Measurements from ENCODE around the gene PPBP. TPM values are rescaled to one million over a fixed set of nuclear protein-coding genes. Genes with fewer than 3 reads are reported as not detected.
"Not testable (repeated sequence)": the region's sequence is repeated elsewhere in the genome, so short reads cannot be mapped to it uniquely, and the experiment has no call there.

Gene PPBP
- total and polyA plus RNA-seq, 5 donors from 2014 or later = 0.29 to 173 TPM; not detected in 3

GRCh38 chr4:73964862-73965611 lies 23.0 kb downstream of the PPBP start:
- H3K4me1 Mint-ChIP-seq = no peaks in the 10 kb centered on the region
- no peaks in the 10 kb centered on the region for H3K36me3 ChIP-seq (ENCODE audit: control insufficient read depth, insufficient read depth, low read length)
- no peak overlapping the region for H3K27ac Mint-ChIP-seq

GRCh38 chr4:73962724-73963123 lies 25.3 kb downstream of the PPBP start:
- DNase-seq (no peak), ATAC-seq (ENCODE audit: low read depth in 2 of 2) (no peak)
- H3K36me3 ChIP-seq (ENCODE audit: control insufficient read depth, insufficient read depth, low read length) = no peaks in the 10 kb centered on the region
- no peak overlapping the region for H3K4me3 Mint-ChIP-seq
- H3K27ac ChIP-seq (ENCODE audit: insufficient read depth, low read length, poor library complexity, severe bottlenecking) = no peak overlapping the region
- no peaks in the 10 kb centered on the region for H3K4me1 Mint-ChIP-seq
- peaks cover 1 to 22% (median 12%) of the 10 kb centered on the region in 7 donors for H3K9me3 Mint-ChIP-seq
- no peaks in the 10 kb centered on the region for H3K36me3 Mint-ChIP-seq
- H3K4me1 ChIP-seq (ENCODE audit: control insufficient read depth, insufficient read depth, low read length, poor library complexity, severe bottlenecking) = no peaks in the 10 kb centered on the region
- H3K27me3 ChIP-seq (ENCODE audit: control insufficient read depth, insufficient read depth, low read length) = no peaks in the 10 kb centered on the region
- H3K27me3 Mint-ChIP-seq = no peaks in the 10 kb centered on the region
- no peak overlapping the region for H3K4me3 ChIP-seq (ENCODE audit: low read depth, low read length)
- H3K27ac Mint-ChIP-seq = no peak overlapping the region
- no peaks in the 10 kb centered on the region for H3K9me3 ChIP-seq (ENCODE audit: control insufficient read depth in 2 of 2, low read length in 2 of 2)

More at GRCh38 chr4:73964862-73965611, 23.0 kb downstream of the PPBP start:
- Histone ChIP-seq H3K4me1 (ENCODE audit: control insufficient read depth, insufficient read depth, low read length, poor library complexity, severe bottlenecking) (no peaks in the 10 kb centered on the region), H3K27ac (ENCODE audit: insufficient read depth, low read length, poor library complexity, severe bottlenecking) (no peak overlapping the region), H3K9me3 (ENCODE audit: control insufficient read depth in 2 of 2, low read length in 2 of 2) (no peaks in the 10 kb centered on the region), H3K4me3 (ENCODE audit: low read depth, low read length) (no peak overlapping the region), H3K27me3 (ENCODE audit: control insufficient read depth, insufficient read depth, low read length) (no peaks in the 10 kb centered on the region)
- Mint-ChIP-seq H3K36me3 (no peaks in the 10 kb centered on the region), H3K27me3 (no peaks in the 10 kb centered on the region), H3K4me3 (no peak overlapping the region), H3K9me3 (peaks cover 1 to 15% (median 6%) of the 10 kb centered on the region in 7 donors)
- DNase-seq (no peak), ATAC-seq (ENCODE audit: low read depth in 2 of 2) (no peak)

- H3K27ac Mint-ChIP-seq; H3K4me3 Mint-ChIP-seq; H3K9me3 ChIP-seq (ENCODE audit: control insufficient read depth in 2 of 2, low read length in 2 of 2); H3K27ac ChIP-seq (ENCODE audit: insufficient read depth, low read length, poor library complexity, severe bottlenecking); H3K36me3 ChIP-seq (ENCODE audit: control insufficient read depth, insufficient read depth, low read length); H3K4me1 ChIP-seq (ENCODE audit: control insufficient read depth, insufficient read depth, low read length, poor library complexity, severe bottlenecking); DNase-seq; H3K36me3 Mint-ChIP-seq; H3K27me3 ChIP-seq (ENCODE audit: control insufficient read depth, insufficient read depth, low read length); H3K4me3 ChIP-seq (ENCODE audit: low read depth, low read length); H3K27me3 Mint-ChIP-seq; ATAC-seq (ENCODE audit: low read depth in 2 of 2); H3K4me1 Mint-ChIP-seq: not testable (repeated sequence)
- H3K9me3 Mint-ChIP-seq = peaks cover 0 to 36% (median 17%) of the 10 kb centered on the region in 7 donors
These were observed 28.9 kb downstream of the PPBP start for GRCh38 chr4:73959041-73959440.

- Mint-ChIP-seq H3K9me3 (peaks cover 1 to 20% (median 6%) of the 10 kb centered on the region in 7 donors), H3K27ac (peak overlapping the region in 1 of 3 donors; percentile 11)
These were observed 35.6 kb downstream of the PPBP start for GRCh38 chr4:73952352-73952751.

GRCh38 chr4:73950376-73950920 lies 37.5 kb downstream of the PPBP start:
- H3K4me3 ChIP-seq (ENCODE audit: low read depth, low read length); H3K27ac ChIP-seq (ENCODE audit: insufficient read depth, low read length, poor library complexity, severe bottlenecking); H3K4me3 Mint-ChIP-seq; H3K4me1 Mint-ChIP-seq; H3K9me3 ChIP-seq (ENCODE audit: control insufficient read depth in 2 of 2, low read length in 2 of 2); H3K27me3 ChIP-seq (ENCODE audit: control insufficient read depth, insufficient read depth, low read length); ATAC-seq (ENCODE audit: low read depth in 2 of 2); H3K4me1 ChIP-seq (ENCODE audit: control insufficient read depth, insufficient read depth, low read length, poor library complexity, severe bottlenecking); H3K36me3 ChIP-seq (ENCODE audit: control insufficient read depth, insufficient read depth, low read length); H3K27ac Mint-ChIP-seq; DNase-seq; H3K36me3 Mint-ChIP-seq: not testable (repeated sequence)
- H3K27me3 Mint-ChIP-seq = peaks cover 10% of the 10 kb centered on the region
- peaks cover 1 to 14% (median 3%) of the 10 kb centered on the region in 7 donors for H3K9me3 Mint-ChIP-seq

More at GRCh38 chr4:73952352-73952751, 35.6 kb downstream of the PPBP start:
- Mint-ChIP-seq H3K4me1 (no peaks in the 10 kb centered on the region), H3K36me3 (no peaks in the 10 kb centered on the region), H3K27me3 (no peaks in the 10 kb centered on the region), H3K4me3 (no peak overlapping the region)
- H3K9me3 ChIP-seq (ENCODE audit: control insufficient read depth in 2 of 2, low read length in 2 of 2) = no peaks in the 10 kb centered on the region
- H3K4me3 ChIP-seq (ENCODE audit: low read depth, low read length) = no peak overlapping the region
- ATAC-seq (ENCODE audit: low read depth in 2 of 2) (no peak), DNase-seq (no peak)
- H3K27me3 ChIP-seq (ENCODE audit: control insufficient read depth, insufficient read depth, low read length) = no peaks in the 10 kb centered on the region
- no peak overlapping the region for H3K27ac ChIP-seq (ENCODE audit: insufficient read depth, low read length, poor library complexity, severe bottlenecking)
- H3K36me3 ChIP-seq (ENCODE audit: control insufficient read depth, insufficient read depth, low read length) = no peaks in the 10 kb centered on the region
- no peaks in the 10 kb centered on the region for H3K4me1 ChIP-seq (ENCODE audit: control insufficient read depth, insufficient read depth, low read length, poor library complexity, severe bottlenecking)

GRCh38 chr4:73948990-73949706 lies 38.8 kb downstream of the PPBP start:
- peaks cover 18% of the 10 kb centered on the region for H3K27me3 Mint-ChIP-seq
- Histone ChIP-seq H3K27me3 (ENCODE audit: control insufficient read depth, insufficient read depth, low read length) (no peaks in the 10 kb centered on the region), H3K4me3 (ENCODE audit: low read depth, low read length) (no peak overlapping the region), H3K36me3 (ENCODE audit: control insufficient read depth, insufficient read depth, low read length) (no peaks in the 10 kb centered on the region), H3K4me1 (ENCODE audit: control insufficient read depth, insufficient read depth, low read length, poor library complexity, severe bottlenecking) (no peaks in the 10 kb centered on the region), H3K9me3 (ENCODE audit: control insufficient read depth in 2 of 2, low read length in 2 of 2) (peaks cover 0 to 4% of the 10 kb centered on the region in 2 experiments), H3K27ac (ENCODE audit: insufficient read depth, low read length, poor library complexity, severe bottlenecking) (no peak overlapping the region)
- H3K4me3 Mint-ChIP-seq = no peak overlapping the region
- no peak for DNase-seq
- no peaks in the 10 kb centered on the region for H3K36me3 Mint-ChIP-seq
- no peaks in the 10 kb centered on the region for H3K4me1 Mint-ChIP-seq
- no peak overlapping the region for H3K27ac Mint-ChIP-seq
- ATAC-seq (ENCODE audit: low read depth in 2 of 2) = no peak
- peaks cover under 1 to 13% (median 3%) of the 10 kb centered on the region in 7 donors for H3K9me3 Mint-ChIP-seq

GRCh38 chr4:73948291-73948690 lies 39.7 kb downstream of the PPBP start:
- ATAC-seq (ENCODE audit: low read depth in 2 of 2) (no peak), DNase-seq (no peak)
- no peaks in the 10 kb centered on the region for H3K36me3 ChIP-seq (ENCODE audit: control insufficient read depth, insufficient read depth, low read length)
- H3K4me1 ChIP-seq (ENCODE audit: control insufficient read depth, insufficient read depth, low read length, poor library complexity, severe bottlenecking) = no peaks in the 10 kb centered on the region
- H3K9me3 ChIP-seq (ENCODE audit: control insufficient read depth in 2 of 2, low read length in 2 of 2) = peaks cover 0 to 4% of the 10 kb centered on the region in 2 experiments
- no peak overlapping the region for H3K4me3 ChIP-seq (ENCODE audit: low read depth, low read length)
- no peaks in the 10 kb centered on the region for H3K36me3 Mint-ChIP-seq
- no peaks in the 10 kb centered on the region for H3K4me1 Mint-ChIP-seq
- peaks cover 0 to 11% (median 3%) of the 10 kb centered on the region in 7 donors for H3K9me3 Mint-ChIP-seq
- H3K27me3 ChIP-seq (ENCODE audit: control insufficient read depth, insufficient read depth, low read length) = no peaks in the 10 kb centered on the region
- H3K4me3 Mint-ChIP-seq = no peak overlapping the region
- no peak overlapping the region for H3K27ac Mint-ChIP-seq
- no peak overlapping the region for H3K27ac ChIP-seq (ENCODE audit: insufficient read depth, low read length, poor library complexity, severe bottlenecking)
- H3K27me3 Mint-ChIP-seq = peaks cover 22% of the 10 kb centered on the region

Measured in CD4-positive, CD25-positive, alpha-beta regulatory T cell (primary cell).